ENCODE results near the gene FCN1.

DNA sequence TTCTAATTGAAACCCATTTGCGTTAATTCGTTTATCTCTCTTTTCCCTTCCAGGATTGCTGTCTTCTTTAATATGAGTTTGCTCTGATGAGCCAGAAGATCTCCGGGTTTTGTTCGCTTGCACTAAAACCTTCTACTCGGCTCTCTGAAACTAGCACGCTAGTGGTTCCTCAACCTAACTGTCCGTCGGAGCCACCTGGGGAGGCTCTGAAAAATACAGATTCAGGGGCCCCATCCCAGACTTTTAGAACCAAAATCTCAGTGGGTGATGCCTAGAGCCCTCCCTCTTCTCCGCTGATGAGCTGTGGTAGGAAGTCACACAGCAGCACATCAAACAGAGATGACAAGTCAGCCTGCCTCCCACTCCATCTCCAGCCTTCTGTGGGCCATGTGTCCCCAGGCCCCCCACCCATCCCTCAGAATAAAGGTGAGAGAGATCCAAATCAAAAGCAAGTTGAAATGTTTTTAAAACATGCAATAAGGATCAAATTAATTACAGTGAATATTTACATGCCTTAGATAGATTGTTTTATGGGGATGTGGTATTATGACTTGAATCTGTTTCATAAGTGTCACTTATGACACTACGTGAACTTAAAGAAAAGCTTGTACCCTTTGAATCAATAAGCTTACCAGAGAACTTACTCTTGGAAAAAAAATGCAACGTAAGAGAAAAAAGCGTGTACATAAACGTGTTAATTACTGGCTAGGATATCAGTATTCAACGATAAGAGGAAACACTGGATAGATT lies 20.7 kb downstream of the FCN1 start:
- TF ChIP-seq POLR2A (IDR thresholded peaks at IDR 0.05), result no peak
- TF ChIP-seq, protein P1, sequence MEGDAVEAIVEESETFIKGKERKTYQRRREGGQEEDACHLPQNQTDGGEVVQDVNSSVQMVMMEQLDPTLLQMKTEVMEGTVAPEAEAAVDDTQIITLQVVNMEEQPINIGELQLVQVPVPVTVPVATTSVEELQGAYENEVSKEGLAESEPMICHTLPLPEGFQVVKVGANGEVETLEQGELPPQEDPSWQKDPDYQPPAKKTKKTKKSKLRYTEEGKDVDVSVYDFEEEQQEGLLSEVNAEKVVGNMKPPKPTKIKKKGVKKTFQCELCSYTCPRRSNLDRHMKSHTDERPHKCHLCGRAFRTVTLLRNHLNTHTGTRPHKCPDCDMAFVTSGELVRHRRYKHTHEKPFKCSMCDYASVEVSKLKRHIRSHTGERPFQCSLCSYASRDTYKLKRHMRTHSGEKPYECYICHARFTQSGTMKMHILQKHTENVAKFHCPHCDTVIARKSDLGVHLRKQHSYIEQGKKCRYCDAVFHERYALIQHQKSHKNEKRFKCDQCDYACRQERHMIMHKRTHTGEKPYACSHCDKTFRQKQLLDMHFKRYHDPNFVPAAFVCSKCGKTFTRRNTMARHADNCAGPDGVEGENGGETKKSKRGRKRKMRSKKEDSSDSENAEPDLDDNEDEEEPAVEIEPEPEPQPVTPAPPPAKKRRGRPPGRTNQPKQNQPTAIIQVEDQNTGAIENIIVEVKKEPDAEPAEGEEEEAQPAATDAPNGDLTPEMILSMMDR (IDR thresholded peaks at IDR 0.05), result no peak
